ENCODE measurements around the gene DEFB123.

The DEFB123 gene

GRCh38 chr20:31474097-31474436 is 33.6 kb downstream of the DEFB123 start:
- peak; percentile 35 for DNase-seq

DNA sequence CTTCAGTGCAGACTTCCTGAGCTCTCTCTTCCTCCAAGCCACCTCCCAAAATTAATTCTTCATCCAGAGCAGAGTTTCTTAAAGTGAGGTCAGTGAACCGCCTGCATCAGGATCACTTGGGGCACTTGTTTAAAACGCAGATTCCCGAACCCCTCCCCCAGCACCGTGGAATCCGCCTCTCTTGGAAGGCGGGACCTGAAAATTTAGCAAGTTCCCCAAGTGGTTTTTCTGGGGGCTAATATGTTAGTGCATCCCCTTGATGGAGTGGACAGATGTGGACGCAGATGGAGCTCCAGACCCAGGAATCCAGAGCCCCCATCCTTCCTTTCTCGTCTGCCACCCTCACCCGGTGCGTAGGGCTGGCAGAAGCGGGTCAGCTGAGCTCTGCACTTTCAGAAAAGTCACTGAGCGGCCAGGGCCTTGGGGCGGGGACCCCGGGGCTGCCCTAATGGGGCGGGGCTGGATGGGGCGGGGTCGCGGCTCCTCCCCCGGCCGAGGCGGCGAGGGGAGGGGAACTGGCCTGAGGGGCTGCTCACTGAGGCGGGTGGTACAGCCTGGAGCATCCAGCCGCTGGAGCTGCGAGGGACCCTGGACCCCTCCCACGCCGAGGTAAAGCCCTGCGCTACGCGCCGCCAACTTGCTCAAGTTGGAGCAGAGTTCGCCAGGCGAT is 34.5 kb downstream of the DEFB123 start, which contains the start of the genes DEFB124 and REM1:
Gene DEFB124, minus strand, starts transcription at position 370 of the 670 bp plus-strand sequence. CDS start 2,114 bp downstream, outside the sequence.
Gene REM1, plus strand, starts transcription at position 531 of the 670 bp plus-strand sequence. CDS start 1,158 bp downstream, outside the sequence.
- no peak for DNase-seq

- no peak for DNase-seq
These were observed 35.3 kb downstream of the DEFB123 start for GRCh38 chr20:31475472-31476293.

DNA sequence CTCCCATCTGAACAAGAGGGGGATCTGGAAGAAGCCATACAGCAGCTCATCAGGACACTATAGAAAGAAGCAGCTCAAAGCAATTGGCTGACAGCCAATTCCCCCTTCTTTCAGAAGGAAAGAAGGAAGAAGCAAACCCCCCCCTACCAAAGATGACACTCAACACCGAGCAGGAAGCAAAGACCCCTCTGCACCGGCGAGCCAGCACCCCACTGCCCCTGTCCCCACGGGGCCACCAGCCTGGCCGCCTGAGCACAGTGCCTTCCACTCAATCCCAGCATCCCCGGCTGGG is 35.8 kb downstream of the DEFB123 start:
- DNase-seq = no peak

DNA sequence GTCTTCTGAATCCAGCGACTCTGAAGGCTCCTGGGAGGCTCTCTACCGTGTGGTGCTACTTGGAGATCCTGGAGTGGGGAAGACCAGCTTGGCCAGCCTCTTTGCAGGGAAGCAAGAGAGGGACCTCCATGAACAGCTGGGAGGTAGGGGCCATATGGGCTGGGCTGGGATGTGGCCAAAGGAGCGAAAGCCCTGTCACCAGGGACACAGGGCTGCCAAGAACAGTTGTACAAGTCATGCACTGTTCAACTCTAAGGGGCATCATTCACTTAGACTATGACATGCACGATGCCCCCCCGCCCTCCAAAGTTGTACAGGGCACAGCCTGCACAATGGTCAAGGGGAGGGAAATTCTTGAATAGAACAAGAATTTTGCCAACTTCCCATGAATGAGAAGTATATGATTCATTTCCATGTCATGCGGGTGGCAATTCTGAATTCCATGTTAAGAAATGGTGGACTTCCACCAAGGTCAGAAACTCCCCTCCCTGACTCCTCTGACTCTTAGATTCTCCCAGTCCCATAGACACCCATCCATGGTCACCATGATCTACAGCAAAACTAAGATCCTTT is 36.3 kb downstream of the DEFB123 start:
- no peak for DNase-seq

DNA sequence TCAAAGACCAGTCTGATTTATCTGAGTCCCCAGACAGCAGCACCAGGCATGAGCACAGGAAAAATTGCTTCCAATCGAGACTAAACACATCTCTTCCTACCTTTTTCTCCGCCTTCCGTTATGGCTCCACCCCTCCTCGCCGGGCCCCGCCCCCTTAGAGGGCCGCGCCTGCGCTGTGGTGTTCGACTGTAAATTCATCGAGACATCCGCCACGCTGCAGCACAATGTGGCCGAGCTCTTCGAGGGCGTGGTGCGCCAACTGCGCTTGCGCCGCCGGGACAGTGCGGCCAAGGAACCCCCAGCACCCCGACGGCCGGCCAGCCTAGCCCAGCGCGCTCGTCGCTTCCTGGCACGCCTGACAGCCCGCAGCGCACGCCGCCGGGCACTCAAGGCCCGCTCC is 43.6 kb downstream of the DEFB123 start:
- DNase-seq = no peak

- DNase-seq = peak; percentile 80
These were observed 45.3 kb downstream of the DEFB123 start for GRCh38 chr20:31485450-31486339.

DNA sequence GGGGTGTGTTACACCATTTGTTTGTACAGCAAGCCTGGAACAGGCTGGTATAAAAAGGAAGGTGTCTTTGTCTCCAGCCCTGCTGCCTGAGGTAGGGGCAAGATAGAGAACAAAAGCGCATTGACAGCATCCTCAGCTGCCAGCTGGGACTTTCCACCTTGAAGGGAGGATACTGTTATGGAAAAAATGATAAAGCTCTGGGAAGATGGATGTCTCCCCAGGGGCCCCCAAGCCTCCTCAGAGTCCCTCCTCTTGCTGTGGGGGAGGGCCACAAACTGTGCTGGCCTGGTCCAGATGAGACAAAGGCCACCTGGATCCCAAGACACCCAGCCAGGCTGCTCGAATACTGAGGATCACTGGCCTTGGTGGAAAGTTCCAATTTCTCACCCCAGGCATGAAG is 47.7 kb downstream of the DEFB123 start:
- DNase-seq = no peak

DNA sequence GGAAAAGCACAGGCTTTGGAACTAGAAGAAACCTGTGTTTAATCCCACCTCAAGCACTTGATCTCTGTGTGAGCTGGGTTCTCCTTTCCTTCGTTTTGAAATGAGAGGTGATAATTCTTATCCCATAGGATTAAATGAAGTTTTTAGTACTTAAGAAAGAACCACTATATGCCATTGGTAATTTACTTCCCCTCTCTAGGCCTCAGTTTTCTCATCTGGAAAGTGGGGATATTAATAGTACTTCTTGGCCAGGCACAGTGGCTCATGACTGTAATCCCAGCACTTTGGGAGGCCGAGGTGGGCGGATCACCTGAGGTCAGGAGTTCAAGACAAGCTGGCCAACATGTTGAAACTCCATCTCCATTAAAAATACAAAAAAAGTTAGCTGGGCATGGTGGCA is 48.7 kb downstream of the DEFB123 start:
- no peak for DNase-seq

- no peak for DNase-seq
These were observed 50.3 kb downstream of the DEFB123 start for GRCh38 chr20:31490752-31491151.

GRCh38 chr20:31494131-31494530 is 53.7 kb downstream of the DEFB123 start:
- peak; percentile 68 for DNase-seq

- no peak for DNase-seq
These were observed 56.4 kb downstream of the DEFB123 start for GRCh38 chr20:31496761-31497295.

- peak; percentile 66 for DNase-seq
These were observed 57.6 kb downstream of the DEFB123 start for GRCh38 chr20:31497838-31498540.

Measured in OCI-M1 (cell line).